Caco-2 (cell line): ENCODE results near the gene TNRC6B. TPM values are rescaled to one million over a fixed set of nuclear protein-coding genes. Genes with fewer than 3 reads are reported as not detected.

Source experiments
- BruUV-seq: library from RNA; stranded (reverse); fragments of 400-500 nt; replicated peaks from 2 replicates; lab custom pipeline; 2021; lab: Mats Ljungman, UMichigan
- CTCF ChIA-PET: fragments of 300-600 bp; sonication (Branson Sonifier 250); formaldehyde crosslinking; loops from one replicate; lab custom pipeline; 2022; ENCODE audit warnings: antibody characterized with exemption; lab: Charles Lee
- POLR2A ChIA-PET: fragments of 300-600 bp; sonication (Branson Sonifier 250); formaldehyde crosslinking; loops from one replicate; lab custom pipeline; 2022; ENCODE audit warnings: antibody characterized with exemption; lab: Charles Lee
- DNase-seq, 2 experiments: peaks; one replicate each; pipeline versions ENCODE4 v3.0.0 to v3.0.0-alpha.2; 2020 to 2022
- H3K27me3 ChIP-seq: replicated peaks from 2 replicates; pipeline ENCODE4 v1.6.0; 2011; ENCODE audit warnings: low read length; ENCODE audit not compliant: control insufficient read depth, insufficient read depth
- H3K36me3 ChIP-seq: 2 replicates; pipeline ENCODE4 v1.5.1; 2011; ENCODE audit warnings: low read length; ENCODE audit not compliant: control insufficient read depth, insufficient read depth
- H3K4me1 ChIP-seq: fragments of 250-450 bp; sonication (Bioruptor Pico); 2 replicates; pipeline ENCODE4 v1.5.1; 2020; ENCODE audit warnings: mild to moderate bottlenecking
- H3K4me3 ChIP-seq: 2 replicates; pipeline ENCODE4 v1.5.1; 2011; ENCODE audit warnings: low read depth, mild to moderate bottlenecking, control low read depth, low read length
- H3K9me3 ChIP-seq: fragments of 250-450 bp; sonication (Bioruptor Pico); 2 replicates; pipeline ENCODE4 v1.5.1; 2020; ENCODE audit warnings: mild to moderate bottlenecking, moderate library complexity
- H3K27ac Mint-ChIP-seq: one replicate; pipeline ENCODE4 v1.8.0; 2022; ENCODE audit warnings: mixed read lengths; ENCODE audit not compliant: unreplicated experiment
- H3K27me3 Mint-ChIP-seq: one replicate; pipeline ENCODE4 v1.8.0; 2022; ENCODE audit warnings: mixed read lengths; ENCODE audit not compliant: insufficient read depth, unreplicated experiment
- H3K36me3 Mint-ChIP-seq: one replicate; pipeline ENCODE4 v1.8.0; 2022; ENCODE audit warnings: mild to moderate bottlenecking, mixed read lengths; ENCODE audit not compliant: insufficient read depth, unreplicated experiment
- H3K4me1 Mint-ChIP-seq: one replicate; pipeline ENCODE4 v1.8.0; 2022; ENCODE audit warnings: low read depth, mixed read lengths; ENCODE audit not compliant: unreplicated experiment
- H3K4me3 Mint-ChIP-seq: one replicate; pipeline ENCODE4 v1.8.0; 2022; ENCODE audit warnings: mild to moderate bottlenecking, moderate library complexity, mixed read lengths; ENCODE audit not compliant: unreplicated experiment
- H3K9me3 Mint-ChIP-seq: one replicate; pipeline ENCODE4 v1.8.0; 2022; ENCODE audit warnings: mixed read lengths; ENCODE audit not compliant: unreplicated experiment
- CTCF ChIP-seq, 2 experiments: fragments of 200-600 bp in 1 of 2; IDR thresholded peaks; 1 replicate in 1 of 2; 2 replicates in 1 of 2; pipeline versions ENCODE4 v1.5.1 to v1.8.0; 2011 to 2022; ENCODE audit warnings: antibody characterized with exemption in 1 of 2, control low read depth in 1 of 2, inconsistent platforms in 1 of 2, low read depth in 1 of 2, low read length in 1 of 2, mild to moderate bottlenecking in 1 of 2, moderate library complexity in 1 of 2; ENCODE audit not compliant: insufficient read depth in 1 of 2, severe bottlenecking in 1 of 2, unreplicated experiment in 1 of 2
- intact Hi-C: fragments of 100-400 bp; cut with micrococcal nuclease; formaldehyde crosslinking; loops from one replicate; pipeline ENCODE4 v1.10.0; 2022; ENCODE audit not compliant: unreplicated experiment
- total RNA-seq: library from RNA; stranded (reverse); gene quantifications from 2 replicates; pipeline ENCODE4 v1.2.3, GENCODE V29; 2022

TNRC6B gene
- total RNA-seq, 1 experiment from 2014 or later: 23.5 TPM

- ChIA-PET POLR2A (no interaction called here), CTCF (no interaction called here)
- no peaks in the 10 kb centered on the region for H3K4me1 ChIP-seq
- H3K36me3 Mint-ChIP-seq: no peaks in the 10 kb centered on the region
- H3K36me3 ChIP-seq: no peaks in the 10 kb centered on the region; the same call in 1 of the 2 replicates
- BruUV-seq: no TSS peak
- H3K27ac Mint-ChIP-seq: no peak overlapping the region
- intact Hi-C loops: no loop called here
- H3K27me3 Mint-ChIP-seq: no peaks in the 10 kb centered on the region
- H3K4me3 Mint-ChIP-seq: no peak overlapping the region
- H3K27me3 ChIP-seq: no peaks in the 10 kb centered on the region
- H3K9me3 ChIP-seq: no peaks in the 10 kb centered on the region
- no peaks in the 10 kb centered on the region for H3K9me3 Mint-ChIP-seq
- peaks cover 9% of the 10 kb centered on the region for H3K4me1 Mint-ChIP-seq
- no peak overlapping the region for H3K4me3 ChIP-seq
- no peak for TF ChIP-seq CTCF (IDR thresholded peaks at IDR 0.05; ENCODE audit: insufficient read depth in 1 of 2, low read depth in 1 of 2, low read length in 1 of 2, severe bottlenecking in 1 of 2, unreplicated experiment in 1 of 2)
- no peak for DNase-seq
Measured at GRCh38 chr22:40330086-40330485, 152.4 kb downstream of the TNRC6B start.

DNA sequence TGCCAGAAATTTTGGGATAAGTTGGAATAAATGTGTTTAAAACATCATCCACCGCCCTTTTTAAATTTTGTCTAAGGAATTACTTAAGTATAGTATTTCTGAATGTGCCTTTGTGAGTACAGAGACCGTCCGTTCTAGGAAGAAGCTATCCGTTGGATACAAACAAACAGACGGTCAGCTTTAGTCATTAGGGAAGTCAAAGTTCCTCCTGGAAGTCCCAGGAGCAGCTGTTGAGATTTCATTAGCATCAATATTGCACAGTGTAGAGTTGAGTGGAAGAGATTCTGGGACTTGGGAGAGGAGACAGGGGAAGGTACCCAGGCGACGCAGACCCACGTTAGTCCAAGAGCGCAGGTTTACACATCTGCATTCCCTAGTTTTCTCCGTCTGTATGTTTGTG is 152.9 kb downstream of the TNRC6B start:
- Mint-ChIP-seq H3K27me3 (no peaks in the 10 kb centered on the region), H3K36me3 (no peaks in the 10 kb centered on the region), H3K4me3 (no peak overlapping the region), H3K27ac (no peak overlapping the region), H3K4me1 (peaks cover 9% of the 10 kb centered on the region), H3K9me3 (no peaks in the 10 kb centered on the region)
- Histone ChIP-seq H3K27me3 (no peaks in the 10 kb centered on the region), H3K36me3 (no peaks in the 10 kb centered on the region), H3K9me3 (no peaks in the 10 kb centered on the region), H3K4me1 (no peaks in the 10 kb centered on the region), H3K4me3 (no peak overlapping the region)
- ChIA-PET CTCF (no interaction called here), POLR2A (no interaction called here)
- intact Hi-C loops: no loop called here
- no peak for TF ChIP-seq CTCF (IDR thresholded peaks at IDR 0.05; ENCODE audit: insufficient read depth in 1 of 2, low read depth in 1 of 2, low read length in 1 of 2, severe bottlenecking in 1 of 2, unreplicated experiment in 1 of 2)
- no TSS peak for BruUV-seq
- no peak for DNase-seq

DNA sequence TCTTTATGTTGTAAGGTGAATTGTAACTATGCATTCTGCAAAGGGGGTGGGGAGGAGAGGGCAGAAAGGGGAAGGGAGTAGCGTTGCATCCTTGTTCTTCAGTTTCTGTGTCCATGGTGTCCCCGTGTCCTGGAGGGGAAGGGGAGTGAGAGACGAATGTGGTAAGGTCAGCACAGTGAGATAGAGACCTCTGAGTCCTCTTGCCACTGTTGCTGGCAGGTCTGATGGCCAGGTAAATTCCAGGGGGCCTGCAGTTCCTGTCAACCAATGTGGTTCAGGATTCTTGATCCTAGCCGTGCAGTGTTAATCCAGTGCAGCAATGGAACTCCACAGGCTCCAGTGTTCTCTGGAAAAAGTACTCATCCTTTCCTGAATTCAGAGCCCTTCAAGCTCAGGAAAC is 154.0 kb downstream of the TNRC6B start:
- H3K4me3 Mint-ChIP-seq: no peak overlapping the region
- intact Hi-C loops: no loop called here

More for the DNA sequence above, 154.0 kb downstream of the TNRC6B start:
- Histone ChIP-seq H3K4me3 (no peak overlapping the region), H3K36me3 (no peaks in the 10 kb centered on the region), H3K4me1 (no peaks in the 10 kb centered on the region), H3K9me3 (no peaks in the 10 kb centered on the region), H3K27me3 (no peaks in the 10 kb centered on the region)
- BruUV-seq: no TSS peak
- Mint-ChIP-seq H3K9me3 (no peaks in the 10 kb centered on the region), H3K27ac (no peak overlapping the region), H3K36me3 (no peaks in the 10 kb centered on the region), H3K27me3 (no peaks in the 10 kb centered on the region), H3K4me1 (peaks cover 9% of the 10 kb centered on the region)
- TF ChIP-seq CTCF (IDR thresholded peaks at IDR 0.05; ENCODE audit: insufficient read depth in 1 of 2, low read depth in 1 of 2, low read length in 1 of 2, severe bottlenecking in 1 of 2, unreplicated experiment in 1 of 2): no peak
- ChIA-PET CTCF (no interaction called here), POLR2A (no interaction called here)
- no peak for DNase-seq
